SKM-1 (cell line): Measurements from ENCODE around the gene SLC35F3.

Source experiments
- DNase-seq: peaks from one replicate; lab custom pipeline; 2025; ENCODE audit not compliant: unreplicated experiment; lab: John Stamatoyannopoulos, UW

The SLC35F3 gene

GRCh38 chr1:234217316-234217840 lies 312.9 kb downstream of the SLC35F3 start:
- DNase-seq = no peak

- no peak for DNase-seq
These were observed 313.6 kb downstream of the SLC35F3 start for GRCh38 chr1:234218078-234218477.

GRCh38 chr1:234219711-234220110 lies 315.2 kb downstream of the SLC35F3 start:
- DNase-seq = no peak

GRCh38 chr1:234221601-234222000 lies 317.1 kb downstream of the SLC35F3 start:
- DNase-seq = no peak

GRCh38 chr1:234222561-234223280 lies 318.2 kb downstream of the SLC35F3 start:
- DNase-seq = no peak

DNA sequence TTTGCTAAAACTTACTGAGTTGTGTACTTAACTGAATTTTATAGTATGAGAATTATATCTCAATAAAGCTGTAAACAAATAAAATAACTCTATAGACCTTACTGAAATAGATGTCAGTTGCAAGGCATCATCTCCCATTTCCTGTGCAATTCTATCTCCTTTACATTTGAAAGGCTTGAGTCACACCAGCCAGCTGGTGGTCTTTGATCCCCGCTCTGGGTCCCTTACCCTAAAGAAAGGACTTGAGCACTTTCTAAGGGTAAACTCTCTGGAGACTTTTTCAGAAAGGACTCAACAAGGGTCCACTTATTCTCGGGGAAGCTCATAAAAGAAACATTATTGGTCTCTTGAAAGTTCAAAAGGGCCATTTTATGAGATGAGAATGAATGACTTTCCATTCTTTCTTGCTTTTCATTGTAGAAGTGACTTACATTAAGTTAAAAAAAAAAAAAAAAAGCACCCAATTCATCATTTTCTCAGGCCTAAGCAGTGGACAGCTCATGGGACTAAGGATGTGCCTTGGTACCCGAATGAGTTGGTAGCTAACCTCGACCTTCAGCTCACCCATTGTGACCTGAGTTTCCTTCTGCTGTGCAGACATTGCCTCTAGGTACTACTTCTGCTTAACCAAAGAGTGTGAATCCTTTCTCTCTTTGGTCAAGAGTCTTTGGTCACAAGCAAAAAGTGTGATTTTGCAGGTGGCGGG lies 321.8 kb downstream of the SLC35F3 start:
- no peak for DNase-seq

DNA sequence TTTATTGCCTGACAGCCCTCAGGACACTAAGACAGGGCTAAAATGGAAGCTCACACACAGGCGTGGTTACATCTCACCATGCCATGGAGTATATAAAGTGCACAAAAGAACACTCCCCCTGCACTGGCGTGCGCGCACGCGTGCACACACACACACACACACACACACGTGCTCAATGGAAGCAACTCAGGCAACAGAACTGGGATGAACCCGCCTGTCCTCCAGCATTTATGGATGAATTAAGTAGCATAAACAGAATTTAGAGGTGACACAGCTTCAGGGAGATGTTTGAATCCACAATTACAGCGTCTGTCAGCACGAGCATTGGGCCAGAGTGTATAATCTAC lies 322.3 kb downstream of the SLC35F3 start:
- no peak for DNase-seq

- no peak for DNase-seq
These were observed 325.3 kb downstream of the SLC35F3 start for GRCh38 chr1:234229581-234230387.

GRCh38 chr1:234230414-234230862 lies 326.0 kb downstream of the SLC35F3 start:
- DNase-seq = no peak

DNA sequence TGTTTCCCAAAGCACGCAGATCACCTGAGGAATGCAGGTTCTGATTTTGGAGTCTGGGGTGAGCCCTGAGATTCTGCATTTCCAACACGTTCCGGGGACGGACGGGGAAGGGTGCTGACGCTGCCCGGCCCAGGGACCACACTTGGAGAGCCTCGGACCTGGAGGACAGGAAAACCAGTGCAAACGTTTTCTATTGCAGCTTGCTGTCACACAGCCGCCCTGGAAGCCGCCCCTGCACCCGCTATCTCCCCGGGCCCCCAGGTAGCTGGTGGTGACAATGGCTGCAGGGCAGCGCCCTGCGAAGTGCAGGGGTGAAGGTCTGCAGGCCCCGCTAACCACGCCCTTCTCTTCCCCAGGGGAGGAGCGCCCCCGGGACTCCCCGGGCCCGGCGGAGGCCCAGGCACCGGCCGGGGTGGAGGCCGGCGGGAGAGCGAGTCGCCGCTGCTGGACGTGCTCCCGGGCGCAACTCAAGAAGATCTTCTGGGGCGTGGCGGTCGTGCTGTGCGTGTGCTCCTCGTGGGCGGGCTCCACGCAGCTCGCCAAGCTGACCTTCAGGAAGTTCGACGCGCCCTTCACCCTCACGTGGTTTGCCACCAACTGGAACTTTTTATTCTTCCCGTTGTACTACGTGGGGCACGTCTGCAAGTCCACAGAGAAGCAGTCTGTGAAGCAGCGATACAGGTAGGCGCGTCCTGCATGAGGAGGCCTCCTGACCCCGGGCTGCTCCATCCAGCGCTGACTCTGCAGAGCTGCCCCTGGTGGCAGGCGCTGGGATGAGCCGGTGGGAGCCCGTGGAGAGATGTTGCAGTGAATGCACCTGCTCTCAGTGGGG lies 326.8 kb downstream of the SLC35F3 start:
- DNase-seq = no peak

GRCh38 chr1:234231893-234232276 lies 327.4 kb downstream of the SLC35F3 start:
- no peak for DNase-seq

DNA sequence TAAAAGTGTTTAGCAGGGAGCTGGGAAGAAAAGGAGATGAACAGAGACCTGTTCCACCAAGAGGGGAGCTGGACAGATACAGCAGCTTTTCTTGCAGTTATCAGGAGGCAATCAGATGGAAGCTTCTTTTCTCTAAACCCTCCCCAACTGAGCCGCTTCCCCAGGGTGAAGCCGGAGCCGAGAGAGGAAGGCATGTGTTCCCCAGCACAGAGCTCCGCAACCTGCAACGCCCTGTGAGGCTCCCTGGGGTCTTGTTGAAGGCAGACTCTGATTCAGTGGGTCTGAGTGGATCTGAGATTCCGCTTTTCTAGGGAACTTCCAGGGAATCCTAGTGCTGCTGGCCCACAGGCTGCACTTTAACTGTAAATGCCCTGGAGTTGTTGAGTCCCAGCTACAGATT lies 329.7 kb downstream of the SLC35F3 start:
- DNase-seq = no peak

GRCh38 chr1:234235434-234235881 lies 331.0 kb downstream of the SLC35F3 start:
- no peak for DNase-seq

- DNase-seq = no peak
These were observed 332.9 kb downstream of the SLC35F3 start for GRCh38 chr1:234237393-234237792.

GRCh38 chr1:234238060-234238459 lies 333.6 kb downstream of the SLC35F3 start:
- DNase-seq = no peak

DNA sequence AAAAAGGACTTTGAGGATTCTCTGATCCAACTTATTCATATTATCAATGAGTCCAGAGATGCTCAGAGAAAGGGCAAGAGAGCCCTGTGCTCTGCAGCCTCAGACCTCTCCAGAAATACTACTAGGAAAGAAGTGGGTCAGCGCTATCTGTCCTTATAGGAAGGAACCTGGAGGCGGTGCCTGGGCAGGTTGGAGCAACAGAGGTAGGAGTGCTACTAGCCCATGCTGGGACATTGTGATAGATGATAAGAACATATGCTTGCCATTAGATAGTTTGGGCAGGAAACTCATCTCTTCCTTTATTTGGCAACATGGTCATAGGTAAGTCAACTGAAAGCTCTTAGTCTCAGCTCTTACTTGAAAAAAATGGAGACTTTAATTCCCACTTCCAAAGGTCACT lies 335.0 kb downstream of the SLC35F3 start:
- DNase-seq = no peak

DNA sequence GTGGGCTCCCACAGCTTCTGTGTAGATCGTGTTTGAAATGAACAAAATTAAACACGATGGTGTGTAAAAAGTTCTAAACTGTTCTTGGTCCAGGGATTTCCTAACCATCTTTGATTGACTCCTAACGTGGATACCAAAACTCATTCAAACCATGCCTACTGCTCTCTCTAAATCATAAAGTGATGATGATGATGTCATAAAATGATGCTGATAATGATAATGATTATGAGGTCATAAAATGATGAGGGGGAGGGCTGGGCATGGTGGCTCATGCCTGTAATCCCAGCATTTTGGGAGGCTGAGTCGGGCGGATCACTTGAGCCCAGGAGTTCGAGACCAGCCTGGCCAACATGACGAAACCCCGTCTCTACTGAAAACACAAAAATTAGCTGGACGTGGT lies 335.5 kb downstream of the SLC35F3 start:
- DNase-seq = no peak

- no peak for DNase-seq
These were observed 336.2 kb downstream of the SLC35F3 start for GRCh38 chr1:234240680-234241079.

GRCh38 chr1:234241941-234242490 lies 337.5 kb downstream of the SLC35F3 start:
- DNase-seq = no peak

- no peak for DNase-seq
These were observed 339.2 kb downstream of the SLC35F3 start for GRCh38 chr1:234243521-234244260.
